Suppressor macrophage treated with lipopolysaccharide for 1 hour (primary cell): ENCODE data around the gene GPR37.

Experiments used
- DNase-seq, 3 donors: peaks; one replicate each; pipeline ENCODE4 v3.0.0-alpha.2; 2020 to 2022

The GPR37 gene

DNA sequence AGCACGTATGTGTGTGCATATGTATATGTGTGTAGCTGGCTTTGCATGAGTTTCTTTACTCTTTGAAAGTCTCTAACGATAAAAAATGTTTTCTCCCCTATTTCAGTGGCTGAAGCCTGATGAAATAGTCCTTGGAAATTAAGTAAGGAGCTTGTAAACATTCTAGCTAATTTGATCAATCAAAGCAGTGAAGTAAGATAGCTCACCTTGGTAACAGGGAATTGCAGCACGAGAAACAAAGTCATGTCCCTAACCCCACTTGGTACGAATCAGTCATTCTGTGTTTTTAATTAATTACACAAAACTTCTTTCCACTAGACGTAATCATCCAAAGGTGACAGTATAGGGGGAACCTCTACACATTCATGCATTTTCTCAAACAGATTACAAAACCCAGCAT is 41.5 kb downstream of the GPR37 start:
- no peak for DNase-seq

DNA sequence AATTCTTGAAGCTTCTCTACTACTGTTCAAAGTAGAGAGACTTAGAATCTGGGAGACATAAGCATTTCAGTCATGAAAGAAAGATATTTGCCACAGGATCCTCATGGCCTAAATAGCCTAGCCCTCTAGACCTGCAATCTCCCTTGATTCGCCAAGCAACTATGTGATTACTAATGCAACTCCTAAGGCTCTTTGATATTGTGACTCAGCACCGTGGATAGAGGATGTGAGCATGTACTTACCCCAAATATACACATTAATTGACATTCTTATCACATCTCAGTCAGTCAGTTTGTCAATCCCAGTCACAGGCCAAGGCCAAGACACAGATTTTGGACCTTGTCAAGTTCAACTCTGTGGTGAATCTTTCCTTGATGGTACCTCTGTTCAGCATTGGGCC is 42.6 kb downstream of the GPR37 start:
- DNase-seq: no peak

DNA sequence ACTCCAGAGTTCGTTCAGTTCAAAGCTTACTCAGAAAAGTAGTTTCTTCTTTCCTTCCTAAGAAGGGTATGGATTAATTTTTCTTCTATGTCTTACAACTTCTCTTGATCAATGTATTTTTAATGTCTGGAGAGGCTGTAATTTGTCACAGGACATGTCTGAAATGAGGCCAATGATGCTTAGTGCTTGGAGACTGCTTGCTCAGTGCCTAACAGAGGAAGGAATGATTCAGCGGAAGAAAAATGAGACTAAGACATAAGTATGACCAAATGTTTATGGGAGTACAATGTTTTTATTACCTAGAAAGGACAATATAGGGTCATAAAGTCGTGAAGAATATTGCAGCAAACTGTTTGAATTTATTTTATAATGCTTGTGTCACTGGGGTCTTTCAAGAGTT is 43.3 kb downstream of the GPR37 start:
- no peak for DNase-seq

GRCh38 chr7:124720195-124720594 is 45.4 kb downstream of the GPR37 start:
- DNase-seq: no peak

- DNase-seq: no peak
Observed at GRCh38 chr7:124718032-124718766, 47.4 kb downstream of the GPR37 start.

- DNase-seq: no peak
Observed at GRCh38 chr7:124716894-124717293, 48.7 kb downstream of the GPR37 start.

GRCh38 chr7:124713086-124713485 is 52.5 kb downstream of the GPR37 start:
- no peak for DNase-seq

- DNase-seq: no peak
Observed at GRCh38 chr7:124712017-124712416, 53.6 kb downstream of the GPR37 start.

DNA sequence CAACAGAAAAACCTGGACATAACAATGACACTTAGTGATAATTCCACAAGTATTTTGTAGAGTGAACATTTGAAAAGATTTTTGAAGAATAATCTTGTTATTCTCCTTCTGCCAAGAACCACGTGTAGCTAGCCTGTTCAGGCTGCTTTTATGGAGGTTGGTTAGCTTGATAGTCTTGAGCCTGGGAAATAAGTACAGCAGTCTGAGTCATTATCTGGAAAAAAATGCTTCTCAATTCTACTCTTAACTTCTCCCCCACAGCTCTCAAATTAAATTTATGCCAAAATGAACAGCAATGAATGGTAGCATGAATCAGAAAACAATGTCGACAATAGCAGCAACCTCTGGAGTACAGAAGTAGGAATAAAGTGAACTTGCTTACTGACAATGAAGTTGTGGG is 63.2 kb downstream of the GPR37 start:
- no peak for DNase-seq

- no peak for DNase-seq
Observed at GRCh38 chr7:124701955-124702354, 63.6 kb downstream of the GPR37 start.

DNA sequence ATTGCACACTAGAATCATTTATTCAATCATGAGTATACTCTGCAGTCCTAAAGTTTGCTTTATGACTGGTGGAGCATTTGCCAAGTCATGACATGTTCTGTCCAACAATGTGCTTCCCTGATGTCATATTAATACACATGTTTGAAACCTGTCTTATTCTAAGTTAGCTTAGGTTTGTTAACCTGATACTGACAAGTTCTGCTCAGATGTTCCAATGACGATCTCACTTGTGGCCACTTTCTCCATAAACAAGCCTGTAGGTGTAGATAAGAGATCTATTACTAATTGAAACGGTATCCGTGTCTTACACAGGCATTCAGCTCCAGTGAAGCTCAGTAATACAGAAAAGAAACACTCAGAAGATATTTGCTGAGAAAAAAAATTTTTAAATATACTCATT is 64.9 kb downstream of the GPR37 start:
- DNase-seq: no peak

- no peak for DNase-seq
Observed at GRCh38 chr7:124698964-124699363, 66.6 kb downstream of the GPR37 start.

DNA sequence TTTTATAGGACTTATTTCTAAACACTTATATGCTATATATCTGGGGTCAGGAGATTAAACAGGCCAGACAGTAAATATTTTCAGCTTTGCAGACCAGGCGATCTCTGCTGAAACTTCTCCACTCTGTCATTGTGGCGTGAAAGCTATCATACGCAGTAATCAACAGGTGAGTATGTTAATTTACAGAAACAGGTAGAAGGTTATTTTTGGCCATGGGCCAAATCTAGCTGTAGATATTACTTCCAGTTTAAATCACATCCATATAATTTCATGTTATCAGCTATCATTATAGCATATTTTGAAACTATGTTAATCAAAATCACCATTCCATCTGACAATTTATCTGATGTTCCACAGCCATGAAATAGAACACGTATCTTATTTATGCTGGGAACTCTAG is 67.8 kb downstream of the GPR37 start:
- no peak for DNase-seq
